Sigmoid colon (tissue), 4 donors: Measurements from ENCODE around the gene PICALM.

ENCODE experiments used
- CTCF ChIP-seq, 4 experiments: fragments of 450-650 bp in 3 of 4; fragments of 200-600 bp in 1 of 4; IDR thresholded peaks; one replicate each; pipeline ENCODE4 v1.5.1; 2016 to 2019; ENCODE audit warnings: antibody characterized with exemption in 4 of 4, mild to moderate bottlenecking in 3 of 4, moderate library complexity in 2 of 4
- EP300 ChIP-seq, 4 donors: sonication (generic); formaldehyde crosslinking; IDR thresholded peaks; one replicate each; pipeline ENCODE4 v1.6.1; 2017; ENCODE audit warnings: antibody characterized with exemption in 4 of 4
- POLR2A ChIP-seq, 2 donors: fragments of 450-650 bp; IDR thresholded peaks; one replicate each; pipeline ENCODE4 v1.6.1; 2016; ENCODE audit warnings: antibody characterized with exemption in 2 of 2, mild to moderate bottlenecking in 2 of 2, moderate library complexity in 2 of 2
- POLR2AphosphoS5 ChIP-seq, 4 donors: sonication (generic); formaldehyde crosslinking; IDR thresholded peaks; one replicate each; pipeline ENCODE4 v1.6.1; 2017; ENCODE audit warnings: antibody characterized with exemption in 4 of 4

- no peak for TF ChIP-seq CTCF (IDR thresholded peaks at IDR 0.05)
- no peak for TF ChIP-seq EP300 (IDR thresholded peaks at IDR 0.05)
- TF ChIP-seq POLR2AphosphoS5 (IDR thresholded peaks at IDR 0.05): no peak
- TF ChIP-seq POLR2A (IDR thresholded peaks at IDR 0.05): no peak
These were observed 154.5 kb downstream of the PICALM start for GRCh38 chr11:85914425-85914824.
